PC-3 (cell line): ENCODE data around the gene HSD11B1. TPM values are rescaled to one million over a fixed set of nuclear protein-coding genes. Genes with fewer than 3 reads are reported as not detected.
A peak's percentile ranks its signal among the peaks of the same experiment; 100 is the strongest.

Experiments used
- ATAC-seq: fragments of 200-7000 bp; cut with Tn5 transposase; 2 replicates; pipeline ENCODE4 v1.9.1; 2020; ENCODE audit warnings: mild to moderate bottlenecking, moderate library complexity
- Bru-seq: library from RNA; stranded (reverse); fragments of 400-500 nt; gene quantifications from one replicate; lab custom pipeline; 2021; lab: Mats Ljungman, UMichigan
- BruChase-seq, 2 experiments: library from RNA; stranded (reverse); fragments of 400-500 nt; gene quantifications; one replicate each; lab custom pipeline; 2021; lab: Mats Ljungman, UMichigan
- BruUV-seq: library from RNA; stranded (reverse); fragments of 400-500 nt; replicated peaks from 2 replicates; lab custom pipeline; 2021; lab: Mats Ljungman, UMichigan
- CTCF ChIA-PET: fragments of 300-600 bp; sonication (Branson Sonifier 250); formaldehyde crosslinking; loops from one replicate; lab custom pipeline; 2022; ENCODE audit warnings: antibody characterized with exemption; lab: Charles Lee
- POLR2A ChIA-PET: fragments of 300-600 bp; sonication (Branson Sonifier 250); formaldehyde crosslinking; loops from one replicate; lab custom pipeline; 2022; ENCODE audit warnings: antibody characterized with exemption; ENCODE audit not compliant: unreplicated experiment; lab: Charles Lee
- DNase-seq: peaks from one replicate; pipeline ENCODE4 v3.0.0-alpha.2; 2015
- H2AFZ ChIP-seq: fragments of 300-600 bp; sonication (generic); 2 replicates; pipeline ENCODE4 v1.6.0; 2016; ENCODE audit warnings: antibody characterized with exemption, low read length
- H3F3A ChIP-seq: fragments of 300-600 bp; sonication (generic); one replicate; pipeline ENCODE4 v1.6.0; 2017; ENCODE audit warnings: antibody characterized with exemption, low read length, control low read depth, mild to moderate bottlenecking; ENCODE audit not compliant: unreplicated experiment
- H3K27ac ChIP-seq: fragments of 300-600 bp; sonication (generic); 2 replicates; pipeline ENCODE4 v1.5.1; 2016; ENCODE audit warnings: mild to moderate bottlenecking, low read length
- H3K27me3 ChIP-seq: fragments of 300-600 bp; sonication (generic); 2 replicates; pipeline ENCODE4 v1.6.1; 2016; ENCODE audit warnings: low read length, mixed read lengths
- H3K36me3 ChIP-seq: fragments of 300-600 bp; sonication (generic); 2 replicates; pipeline ENCODE4 v1.6.1; 2016; ENCODE audit warnings: low read depth, mixed run types, low read length, mixed read lengths
- H3K4me1 ChIP-seq: fragments of 300-600 bp; sonication (generic); 2 replicates; pipeline ENCODE4 v1.5.1; 2016; ENCODE audit warnings: low read length; ENCODE audit not compliant: insufficient read depth
- H3K4me2 ChIP-seq: fragments of 300-600 bp; sonication (generic); 2 replicates; pipeline ENCODE4 v1.6.0; 2016; ENCODE audit warnings: low read length
- H3K4me3 ChIP-seq: fragments of 300-600 bp; sonication (generic); 2 replicates; pipeline ENCODE4 v1.5.1; 2016; ENCODE audit warnings: mild to moderate bottlenecking, low read length, mixed read lengths
- H3K79me2 ChIP-seq: fragments of 300-600 bp; sonication (generic); 2 replicates; pipeline ENCODE4 v1.6.1; 2017; ENCODE audit warnings: low read length, mixed read lengths
- H3K9ac ChIP-seq: fragments of 300-600 bp; sonication (generic); 2 replicates; pipeline ENCODE4 v1.6.0; 2016; ENCODE audit warnings: mild to moderate bottlenecking, low read length
- H3K9me2 ChIP-seq: fragments of 300-600 bp; sonication (generic); replicated peaks from 2 replicates; pipeline ENCODE4 v1.6.1; 2016; ENCODE audit warnings: mixed run types, low read length, mixed read lengths
- H3K9me3 ChIP-seq: fragments of 300-600 bp; sonication (generic); 2 replicates; pipeline ENCODE4 v1.6.1; 2016; ENCODE audit warnings: low read length, mixed read lengths
- H4K20me1 ChIP-seq: fragments of 300-600 bp; sonication (generic); 2 replicates; pipeline ENCODE4 v1.6.1; 2016; ENCODE audit warnings: low read length, mixed read lengths
- CTCF ChIP-seq: fragments of 300-600 bp; sonication (generic); conservative IDR thresholded peaks from 2 replicates; pipeline ENCODE4 v1.5.1; 2017; ENCODE audit warnings: antibody characterized with exemption, low read depth, mild to moderate bottlenecking, low read length
- EZH2 ChIP-seq: fragments of 300-600 bp; sonication (generic); IDR thresholded peaks from one replicate; pipeline ENCODE4 v1.6.1; 2017; ENCODE audit warnings: antibody characterized with exemption, mild to moderate bottlenecking, low read length; ENCODE audit not compliant: unreplicated experiment
- EZH2phosphoT487 ChIP-seq: fragments of 300-600 bp; sonication (generic); IDR thresholded peaks from 2 replicates; pipeline ENCODE4 v1.6.1; 2018; ENCODE audit warnings: mild to moderate bottlenecking, antibody characterized with exemption, low read length, borderline replicate concordance
- intact Hi-C: fragments of 100-400 bp; cut with micrococcal nuclease; formaldehyde crosslinking; loops from 2 replicates; pipeline ENCODE4 v1.9.0; 2023
- long read RNA-seq: library from polyadenylated mRNA; unstranded; transcript quantifications from one replicate; pipeline ENCODE4 v2.0.0, GENCODE V29; 2021; ENCODE audit not compliant: unreplicated experiment
- total RNA-seq: library from RNA; depleted of rRNA; stranded (reverse); fragments of >200 nt; gene quantifications from 2 replicates; pipeline ENCODE4 v1.2.3, GENCODE V29; 2014; rRNA removed

HSD11B1 gene
- total RNA-seq (not detected in 2 replicates), Bru-seq, nascent RNA (percentile 11 among the genes with signal in this experiment), BruChase-seq, experiment 1, labeled RNA remaining after a 6-hour chase (percentile 7 among the genes with signal in this experiment), BruChase-seq, experiment 2, labeled RNA remaining after a 2-hour chase (percentile 1 among the genes with signal in this experiment)
- long read RNA-seq, result 0 reads

GRCh38 chr1:209704584-209704983 is at the start of gene HSD11B1:
HSD11B1 (plus strand) TSS chr1:209704846; CDS start chr1:209704943, 97 bp downstream.
- CTCF ChIA-PET, result no interaction called here
- Histone ChIP-seq H3K4me2 (no peak within 1 kb of the TSS), H3K27me3 (no peaks in the 10 kb centered on the region), H3F3A (no peaks in the 10 kb centered on the region), H3K4me3 (no peak within 1 kb of the TSS), H3K79me2 (no peaks in the 10 kb centered on the region), H3K9ac (no peak within 1 kb of the TSS), H3K36me3 (no peaks in the 10 kb centered on the region), H2AFZ (no peak within 1 kb of the TSS), H3K9me3 (no peaks in the 10 kb centered on the region), H4K20me1 (no peaks in the 10 kb centered on the region), H3K9me2 (no peaks in the 10 kb centered on the region), H3K4me1 (peaks cover 12% of the 10 kb centered on the region), H3K27ac (no peak within 1 kb of the TSS)
- no TSS peak for BruUV-seq
- ATAC-seq (no peak), DNase-seq (no peak)
- POLR2A ChIA-PET, result interaction anchor here (0.6 kb wide), 1 partner anchor 41 kb away, joined by 8 read pairs; no protein-coding TSS in a partner anchor
- TF ChIP-seq CTCF, result no peak
- TF ChIP-seq EZH2phosphoT487, result no peak
- no peak for TF ChIP-seq EZH2
- intact Hi-C loops, result no loop called here

- H3K9me2 ChIP-seq, result no peaks in the 10 kb centered on the region
- peak overlapping the region; percentile 66 for H3K9ac ChIP-seq
- BruUV-seq, result no TSS peak
- H2AFZ ChIP-seq, result no peak overlapping the region
- DNase-seq (peak; percentile 99), ATAC-seq (peak; percentile 49)
- peaks cover 16% of the 10 kb centered on the region for H3F3A ChIP-seq
- POLR2A ChIA-PET, result interaction anchor here (0.9 to 1.0 kb wide), 2 partner anchors 19 to 20 kb away, joined by 3 read pairs; no protein-coding TSS in a partner anchor
- peak overlapping the region; percentile 36; the same call in 1 of the 2 replicates for H3K4me3 ChIP-seq
- H3K27ac ChIP-seq, result peak overlapping the region; percentile 95
- intact Hi-C loops, result no loop called here
- no peaks in the 10 kb centered on the region for H3K27me3 ChIP-seq
- H4K20me1 ChIP-seq, result peaks cover 5% of the 10 kb centered on the region
- no peaks in the 10 kb centered on the region for H3K9me3 ChIP-seq
- CTCF ChIA-PET, result interaction anchor here (0.6 kb wide), 1 partner anchor 172 kb away, joined by 4 read pairs; no protein-coding TSS in a partner anchor
- peaks cover 5% of the 10 kb centered on the region for H3K36me3 ChIP-seq
- H3K4me1 ChIP-seq, result peaks cover 80% of the 10 kb centered on the region
- TF ChIP-seq EZH2phosphoT487, result no peak
- TF ChIP-seq CTCF, result no peak
- no peak for TF ChIP-seq EZH2
- peak overlapping the region; percentile 79 for H3K4me2 ChIP-seq
- peaks cover 38% of the 10 kb centered on the region for H3K79me2 ChIP-seq
These were observed 49.0 kb upstream of the HSD11B1 start for GRCh38 chr1:209655411-209656231.
